ENCODE measurements around the gene CCDC149. TPM values are rescaled to one million over a fixed set of nuclear protein-coding genes. Genes with fewer than 3 reads are reported as not detected.
A peak's percentile ranks its signal among the peaks of the same experiment; 100 is the strongest.

CCDC149 gene
- total RNA-seq, 1 donor, result 8.6 TPM

GRCh38 chr4:24810871-24811631, 101.8 kb downstream of the CCDC149 start:
- no peak overlapping the region for H3K4me3 ChIP-seq (ENCODE audit: low read depth, low read length)
- TF ChIP-seq CTCF (IDR thresholded peaks at IDR 0.05; ENCODE audit: insufficient read depth, low read depth, low read length), result no peak
- no peak for DNase-seq (ENCODE audit: low read depth)

GRCh38 chr4:24809815-24810405, 102.9 kb downstream of the CCDC149 start:
- TF ChIP-seq CTCF (IDR thresholded peaks at IDR 0.05; ENCODE audit: insufficient read depth, low read depth, low read length), result no peak
- peak; percentile 51 for DNase-seq (ENCODE audit: low read depth)
- H3K4me3 ChIP-seq (ENCODE audit: low read depth, low read length), result no peak overlapping the region

GRCh38 chr4:24809376-24809775, 103.5 kb downstream of the CCDC149 start:
- peak; percentile 18 for TF ChIP-seq CTCF (IDR thresholded peaks at IDR 0.05; ENCODE audit: insufficient read depth, low read depth, low read length)
- DNase-seq (ENCODE audit: low read depth), result no peak

GRCh38 chr4:24808955-24809354, 103.9 kb downstream of the CCDC149 start:
- TF ChIP-seq CTCF (IDR thresholded peaks at IDR 0.05; ENCODE audit: insufficient read depth, low read depth, low read length), result no peak
- H3K4me3 ChIP-seq (ENCODE audit: low read depth, low read length), result no peak overlapping the region
- DNase-seq (ENCODE audit: low read depth), result no peak

More at GRCh38 chr4:24809376-24809775, 103.5 kb downstream of the CCDC149 start:
- no peak overlapping the region for H3K4me3 ChIP-seq (ENCODE audit: low read depth, low read length)

- no peak for DNase-seq (ENCODE audit: low read depth)
- TF ChIP-seq CTCF (IDR thresholded peaks at IDR 0.05; ENCODE audit: insufficient read depth, low read depth, low read length), result no peak
- no peak overlapping the region for H3K4me3 ChIP-seq (ENCODE audit: low read depth, low read length)
Measured at GRCh38 chr4:24808261-24808660, 104.6 kb downstream of the CCDC149 start.

- DNase-seq (ENCODE audit: low read depth), result no peak
- TF ChIP-seq CTCF (IDR thresholded peaks at IDR 0.05; ENCODE audit: insufficient read depth, low read depth, low read length), result no peak
- H3K4me3 ChIP-seq (ENCODE audit: low read depth, low read length), result no peak overlapping the region
Measured at GRCh38 chr4:24807611-24808010, 105.2 kb downstream of the CCDC149 start.

All from fibroblast of villous mesenchyme (primary cell).